CD14-positive monocyte (primary cell): ENCODE results near the gene EPB41L5. TPM values are rescaled to one million over a fixed set of nuclear protein-coding genes. Genes with fewer than 3 reads are reported as not detected.

Source experiments
- DNase-seq, 3 donors: peaks; one replicate each; pipeline ENCODE4 v3.0.0-alpha.2; 2011 to 2022
- H2AFZ ChIP-seq: 2 replicates; pipeline ENCODE4 v1.6.0; 2012; ENCODE audit warnings: mild to moderate bottlenecking, low read depth, low read length, inconsistent platforms; ENCODE audit not compliant: insufficient read depth, poor library complexity, severe bottlenecking
- H3K27ac ChIP-seq, 2 donors: 1 replicate in 1 of 2; 2 replicates in 1 of 2; pipeline ENCODE4 v1.5.1; 2012 to 2013; ENCODE audit warnings: low read length in 2 of 2, control low read depth in 1 of 2, inconsistent platforms in 1 of 2, low read depth in 1 of 2, mild to moderate bottlenecking in 1 of 2
- H3K27me3 ChIP-seq, 2 donors: one replicate each; pipeline versions ENCODE4 v1.6.0 to v1.6.1; 2011 to 2013; ENCODE audit warnings: low read length in 2 of 2; ENCODE audit not compliant: control insufficient read depth in 2 of 2, insufficient read depth in 2 of 2
- H3K36me3 ChIP-seq, 2 donors: replicated peaks in 1 of 2; 1 replicate in 1 of 2; 2 replicates in 1 of 2; pipeline versions ENCODE4 v1.5.1 to v1.6.1; 2012 to 2013; ENCODE audit warnings: low read length in 2 of 2, control low read depth in 1 of 2, inconsistent platforms in 1 of 2, mild to moderate bottlenecking in 1 of 2; ENCODE audit not compliant: insufficient read depth in 2 of 2, control insufficient read depth in 1 of 2
- H3K4me1 ChIP-seq, 2 donors: 1 replicate in 1 of 2; 2 replicates in 1 of 2; pipeline versions ENCODE4 v1.5.1 to v1.6.1; 2012 to 2013; ENCODE audit warnings: low read length in 2 of 2, control low read depth in 1 of 2, inconsistent platforms in 1 of 2, mild to moderate bottlenecking in 1 of 2, moderate library complexity in 1 of 2; ENCODE audit not compliant: insufficient read depth in 2 of 2, control insufficient read depth in 1 of 2
- H3K4me2 ChIP-seq: replicated peaks from 2 replicates; pipeline ENCODE3; 2012; ENCODE audit warnings: low read length, moderate library complexity, mild to moderate bottlenecking; ENCODE audit not compliant: poor library complexity, severe bottlenecking; ENCODE audit errors: extremely low read depth
- H3K4me3 ChIP-seq, 3 experiments: fragments of 200-600 bp in 1 of 3; sonication (generic) in 1 of 3; replicated peaks in 1 of 3; 1 replicate in 2 of 3; 2 replicates in 1 of 3; pipeline ENCODE4 v1.5.1; 2011 to 2013; ENCODE audit warnings: low read length in 3 of 3, mild to moderate bottlenecking in 3 of 3, control low read depth in 2 of 3, low read depth in 2 of 3, inconsistent platforms in 1 of 3, moderate library complexity in 1 of 3
- H3K79me2 ChIP-seq: 2 replicates; pipeline ENCODE4 v1.6.0; 2012; ENCODE audit warnings: mild to moderate bottlenecking, control low read depth, inconsistent platforms, low read length, moderate library complexity; ENCODE audit not compliant: insufficient read depth
- H3K9ac ChIP-seq: 2 replicates; pipeline ENCODE4 v1.6.0; 2017; ENCODE audit warnings: low read length, mild to moderate bottlenecking; ENCODE audit not compliant: insufficient read depth, poor library complexity, severe bottlenecking
- H3K9me3 ChIP-seq, 2 donors: replicated peaks in 1 of 2; 1 replicate in 1 of 2; 2 replicates in 1 of 2; pipeline versions ENCODE4 v1.5.1 to v1.6.1; 2012 to 2013; ENCODE audit warnings: low read length in 2 of 2, control low read depth in 1 of 2; ENCODE audit not compliant: control insufficient read depth in 1 of 2, insufficient read depth in 1 of 2
- H4K20me1 ChIP-seq: 2 replicates; pipeline ENCODE4 v1.6.0; 2012; ENCODE audit warnings: mild to moderate bottlenecking, low read length, control low read depth, moderate library complexity; ENCODE audit not compliant: insufficient read depth
- H3K27ac Mint-ChIP-seq, 7 donors: one replicate each; pipeline ENCODE4 v1.8.0; 2020; ENCODE audit warnings: mild to moderate bottlenecking in 7 of 7, mixed read lengths in 7 of 7, moderate library complexity in 6 of 7, inconsistent platforms in 2 of 7
- H3K27me3 Mint-ChIP-seq, 3 donors: one replicate each; pipeline ENCODE4 v1.8.0; 2021 to 2022; ENCODE audit warnings: low read depth in 3 of 3, mild to moderate bottlenecking in 3 of 3, mixed read lengths in 3 of 3, moderate library complexity in 3 of 3, inconsistent platforms in 1 of 3
- H3K36me3 Mint-ChIP-seq, 2 donors: one replicate each; pipeline ENCODE4 v1.8.0; 2020; ENCODE audit warnings: mixed read lengths in 2 of 2, inconsistent platforms in 1 of 2, mild to moderate bottlenecking in 1 of 2
- H3K4me1 Mint-ChIP-seq: one replicate; pipeline ENCODE4 v1.8.0; 2020; ENCODE audit warnings: mild to moderate bottlenecking, mixed read lengths
- H3K4me3 Mint-ChIP-seq, 2 donors: one replicate each; pipeline ENCODE4 v1.8.0; 2020; ENCODE audit warnings: mild to moderate bottlenecking in 2 of 2, mixed read lengths in 2 of 2, moderate library complexity in 1 of 2
- H3K9me3 Mint-ChIP-seq, 7 donors: one replicate each; pipeline ENCODE4 v1.8.0; 2020 to 2022; ENCODE audit warnings: mixed read lengths in 7 of 7, mild to moderate bottlenecking in 6 of 7, moderate library complexity in 6 of 7, inconsistent platforms in 2 of 7
- WGBS: methylation state at CpG from one replicate; pipeline ENCODE4 v1.1.5; 2013; ENCODE audit warnings: missing lambda C conversion rate; ENCODE audit not compliant: insufficient coverage; 5-methylcytosine and 5-hydroxymethylcytosine counted together
- intact Hi-C, 2 donors: fragments of 100-400 bp; cut with micrococcal nuclease; formaldehyde crosslinking; loops; one replicate each; pipeline versions ENCODE4 v1.15.0 to v1.15.1; 2023
- polyA plus RNA-seq, 3 donors: library from polyadenylated mRNA; depleted of rRNA in 1 of 3; unstranded in 2 of 3; stranded (reverse) in 1 of 3; fragments of 300-500 nt in 2 of 3; fragments of >200 nt in 1 of 3; fragmentation: Illumina TruSeq in 2 of 3; gene quantifications; 1 replicate in 2 of 3; 2 replicates in 1 of 3; pipeline ENCODE4 v1.2.3, GENCODE V29; 2012 to 2021
- TF ChIP-seq, protein P1 (sequence below): fragments of 200-600 bp; IDR thresholded peaks from one replicate; pipeline ENCODE4 v1.8.0; 2022; ENCODE audit warnings: antibody characterized with exemption, mild to moderate bottlenecking

Gene EPB41L5
- polyA plus RNA-seq, 3 donors = 1.4 to 2.4 (median 2.0) TPM

DNA sequence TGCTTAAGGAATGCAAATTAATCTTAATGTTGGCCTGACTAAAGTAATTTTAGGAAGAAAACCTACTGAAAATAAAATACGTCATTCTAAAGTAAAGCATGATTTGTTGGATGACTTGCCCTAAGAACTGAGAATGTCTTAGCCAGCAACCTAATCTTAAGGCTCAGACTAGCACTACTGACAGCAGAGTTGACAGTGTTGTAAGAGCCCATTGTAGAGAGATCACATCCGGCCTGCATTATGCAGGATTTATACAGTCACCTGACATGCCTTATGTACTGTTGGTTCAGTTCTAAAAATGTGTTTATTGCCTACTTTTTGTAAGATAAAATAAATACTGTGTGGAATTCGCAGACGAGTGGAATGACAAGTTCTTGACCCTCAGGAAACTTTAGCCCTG is 128.0 kb downstream of the EPB41L5 start:
- Histone ChIP-seq H3K79me2 (no peaks in the 10 kb centered on the region), H3K36me3 (no peaks in the 10 kb centered on the region), H3K27ac (no peak overlapping the region), H2AFZ (no peak overlapping the region), H3K4me1 (no peaks in the 10 kb centered on the region), H4K20me1 (no peaks in the 10 kb centered on the region), H3K9ac (no peak overlapping the region), H3K9me3 (no peaks in the 10 kb centered on the region), H3K4me2 (no peak overlapping the region), H3K4me3 (no peak overlapping the region), H3K27me3 (no peaks in the 10 kb centered on the region)
- DNase-seq = no peak
- intact Hi-C loops = no loop called here
- TF ChIP-seq, protein P1, sequence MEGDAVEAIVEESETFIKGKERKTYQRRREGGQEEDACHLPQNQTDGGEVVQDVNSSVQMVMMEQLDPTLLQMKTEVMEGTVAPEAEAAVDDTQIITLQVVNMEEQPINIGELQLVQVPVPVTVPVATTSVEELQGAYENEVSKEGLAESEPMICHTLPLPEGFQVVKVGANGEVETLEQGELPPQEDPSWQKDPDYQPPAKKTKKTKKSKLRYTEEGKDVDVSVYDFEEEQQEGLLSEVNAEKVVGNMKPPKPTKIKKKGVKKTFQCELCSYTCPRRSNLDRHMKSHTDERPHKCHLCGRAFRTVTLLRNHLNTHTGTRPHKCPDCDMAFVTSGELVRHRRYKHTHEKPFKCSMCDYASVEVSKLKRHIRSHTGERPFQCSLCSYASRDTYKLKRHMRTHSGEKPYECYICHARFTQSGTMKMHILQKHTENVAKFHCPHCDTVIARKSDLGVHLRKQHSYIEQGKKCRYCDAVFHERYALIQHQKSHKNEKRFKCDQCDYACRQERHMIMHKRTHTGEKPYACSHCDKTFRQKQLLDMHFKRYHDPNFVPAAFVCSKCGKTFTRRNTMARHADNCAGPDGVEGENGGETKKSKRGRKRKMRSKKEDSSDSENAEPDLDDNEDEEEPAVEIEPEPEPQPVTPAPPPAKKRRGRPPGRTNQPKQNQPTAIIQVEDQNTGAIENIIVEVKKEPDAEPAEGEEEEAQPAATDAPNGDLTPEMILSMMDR = no peak
- H3K4me3 Mint-ChIP-seq = no peak overlapping the region
- no peak overlapping the region for H3K27ac Mint-ChIP-seq
- no peaks in the 10 kb centered on the region for H3K36me3 Mint-ChIP-seq
- peaks cover 3 to 5% (median 4%) of the 10 kb centered on the region in 3 donors for H3K27me3 Mint-ChIP-seq
- no CpG with 5 or more reads among the region's 4 CpGs for WGBS
- peaks cover 0 to 4% (median 2%) of the 10 kb centered on the region in 7 donors for H3K9me3 Mint-ChIP-seq
- peaks cover 2% of the 10 kb centered on the region for H3K4me1 Mint-ChIP-seq

DNA sequence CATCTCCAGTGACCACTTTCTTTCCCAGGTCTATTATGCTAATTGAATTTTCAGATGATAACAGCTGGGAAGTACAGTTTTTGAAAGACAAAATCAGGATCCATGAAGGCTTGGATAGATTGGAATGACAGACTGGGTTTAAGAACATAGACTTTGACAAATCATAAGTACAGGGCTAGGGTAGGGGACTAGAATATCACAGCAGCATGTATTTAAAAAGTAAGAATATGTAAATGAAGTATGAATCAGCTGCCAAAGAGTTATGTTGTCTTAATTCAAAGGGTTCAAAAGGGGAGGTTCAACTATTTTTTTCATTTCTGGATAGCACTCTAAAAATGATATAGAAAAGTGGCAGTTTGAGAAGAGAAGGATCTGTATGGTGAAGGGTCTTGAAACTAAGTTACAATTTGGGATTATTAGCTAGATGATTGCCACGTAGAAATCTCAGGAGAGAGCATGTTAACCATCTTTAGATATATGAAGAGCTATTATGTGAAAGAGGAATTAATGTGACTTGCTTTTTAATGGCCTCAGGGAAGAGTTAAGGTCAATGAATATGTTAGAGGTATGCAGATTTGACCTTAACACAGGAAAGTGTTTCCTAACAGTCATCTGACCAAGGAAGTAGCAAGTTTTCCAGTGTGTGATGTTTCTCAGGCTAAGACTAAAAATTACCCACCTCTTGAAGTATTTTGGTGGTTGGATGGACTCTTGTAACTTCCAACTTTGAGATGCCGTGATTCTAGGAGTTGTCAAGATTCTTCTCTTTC is 128.6 kb downstream of the EPB41L5 start:
- H3K27me3 ChIP-seq = no peaks in the 10 kb centered on the region
- no peak overlapping the region for H3K27ac ChIP-seq
- H3K79me2 ChIP-seq = no peaks in the 10 kb centered on the region
- WGBS = no CpG with 5 or more reads among the region's 2 CpGs
- TF ChIP-seq, protein P1 = no peak
- H3K9ac ChIP-seq = no peak overlapping the region
- no peak overlapping the region for H3K4me2 ChIP-seq
- H3K36me3 ChIP-seq = no peaks in the 10 kb centered on the region
- intact Hi-C loops = no loop called here
- peaks cover 3 to 5% (median 4%) of the 10 kb centered on the region in 3 donors for H3K27me3 Mint-ChIP-seq
- no peaks in the 10 kb centered on the region for H3K4me1 ChIP-seq
- H3K36me3 Mint-ChIP-seq = no peaks in the 10 kb centered on the region
- H3K9me3 ChIP-seq = no peaks in the 10 kb centered on the region
- peaks cover 2% of the 10 kb centered on the region for H3K4me1 Mint-ChIP-seq
- H3K27ac Mint-ChIP-seq = no peak overlapping the region
- no peak overlapping the region for H3K4me3 Mint-ChIP-seq
- no peak overlapping the region for H3K4me3 ChIP-seq
- peaks cover 0 to 4% (median 2%) of the 10 kb centered on the region in 7 donors for H3K9me3 Mint-ChIP-seq
- H4K20me1 ChIP-seq = no peaks in the 10 kb centered on the region
- H2AFZ ChIP-seq = no peak overlapping the region
- DNase-seq = no peak
